GM12878 (cell line): ENCODE results near the gene TGM5.

Source experiments
- BRCA1 ChIP-seq: IDR thresholded peaks from 2 replicates; pipeline ENCODE4 v1.6.1; 2011; ENCODE audit warnings: low read depth, low read length, improper control_type of control experiment
- EZH2 ChIP-seq: IDR thresholded peaks from 2 replicates; pipeline ENCODE4 v1.6.1; 2012; ENCODE audit warnings: low read depth, mild to moderate bottlenecking, control low read depth, inconsistent platforms, low read length, borderline replicate concordance; ENCODE audit not compliant: control insufficient read depth
- HDGF ChIP-seq: fragments of 450-650 bp; IDR thresholded peaks from 2 replicates; pipeline ENCODE4 v1.6.1; 2016; ENCODE audit warnings: antibody characterized with exemption
- MTA3 ChIP-seq: IDR thresholded peaks from 2 replicates; pipeline ENCODE4 v1.6.1; 2012; ENCODE audit warnings: low read length, inconsistent platforms, borderline replicate concordance
- RCOR1 ChIP-seq: conservative IDR thresholded peaks from 2 replicates; pipeline ENCODE4 v1.6.1; 2012; ENCODE audit warnings: low read depth, low read length, improper control_type of control experiment
- SRF ChIP-seq, 2 experiments: IDR thresholded peaks; 2 replicates each; pipeline ENCODE4 v1.6.1; 2011; ENCODE audit warnings: low read depth in 2 of 2, low read length in 2 of 2, mild to moderate bottlenecking in 1 of 2, moderate library complexity in 1 of 2
- ZNF207 ChIP-seq: fragments of 450-650 bp; IDR thresholded peaks from 2 replicates; pipeline ENCODE4 v1.6.1; 2014; ENCODE audit warnings: antibody characterized with exemption, mild to moderate bottlenecking, borderline replicate concordance
- TF ChIP-seq, protein P1 (sequence below): fragments of 150-350 bp; IDR thresholded peaks from 2 replicates; pipeline ENCODE4 v1.6.1; 2016; ENCODE audit warnings: low read depth, low read length
- TF ChIP-seq, protein P2 (sequence below): IDR thresholded peaks from 2 replicates; pipeline ENCODE4 v1.6.1; 2012; ENCODE audit warnings: low read depth, low read length, improper control_type of control experiment

DNA sequence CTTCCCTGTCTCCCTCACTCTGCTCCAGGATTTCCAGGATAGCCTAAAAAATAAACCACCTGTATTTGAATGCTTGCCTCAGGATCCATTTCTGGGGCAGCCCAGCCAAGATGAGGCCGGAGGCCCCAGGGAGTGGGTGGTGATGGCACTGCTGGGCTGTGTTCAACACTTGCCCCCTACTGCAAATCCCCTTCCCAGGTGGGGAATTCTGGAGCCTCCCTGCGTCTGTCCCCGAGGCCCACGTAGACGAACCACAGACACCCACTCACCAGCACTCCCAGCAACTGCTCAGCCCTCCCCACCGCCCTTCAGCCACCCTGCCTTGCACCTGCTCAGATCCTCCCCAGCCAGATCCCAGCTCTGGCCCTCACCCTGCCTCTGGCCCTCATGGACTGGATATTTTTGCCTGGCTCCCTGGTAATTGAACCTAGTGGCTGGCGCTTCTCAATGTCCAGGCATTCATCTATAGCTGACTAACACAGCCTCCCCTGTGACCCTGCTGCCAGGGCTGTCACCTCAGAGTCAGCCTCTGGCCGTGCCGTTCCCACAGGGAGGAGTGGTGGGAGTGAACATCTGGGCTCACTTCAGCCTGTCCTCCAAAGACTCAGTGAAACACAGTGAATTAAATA, 28.8 kb downstream of the TGM5 start:
- TF ChIP-seq ZNF207 (no peak), MTA3 (no peak), HDGF (peak; percentile 54; the same call in 1 of the 2 replicates), SRF (IDR thresholded peaks at IDR 0.05; ENCODE audit: low read depth in 2 of 2, low read length in 2 of 2) (no peak), RCOR1 (no peak), EZH2 (no peak), BRCA1 (no peak)
- TF ChIP-seq, protein P1, sequence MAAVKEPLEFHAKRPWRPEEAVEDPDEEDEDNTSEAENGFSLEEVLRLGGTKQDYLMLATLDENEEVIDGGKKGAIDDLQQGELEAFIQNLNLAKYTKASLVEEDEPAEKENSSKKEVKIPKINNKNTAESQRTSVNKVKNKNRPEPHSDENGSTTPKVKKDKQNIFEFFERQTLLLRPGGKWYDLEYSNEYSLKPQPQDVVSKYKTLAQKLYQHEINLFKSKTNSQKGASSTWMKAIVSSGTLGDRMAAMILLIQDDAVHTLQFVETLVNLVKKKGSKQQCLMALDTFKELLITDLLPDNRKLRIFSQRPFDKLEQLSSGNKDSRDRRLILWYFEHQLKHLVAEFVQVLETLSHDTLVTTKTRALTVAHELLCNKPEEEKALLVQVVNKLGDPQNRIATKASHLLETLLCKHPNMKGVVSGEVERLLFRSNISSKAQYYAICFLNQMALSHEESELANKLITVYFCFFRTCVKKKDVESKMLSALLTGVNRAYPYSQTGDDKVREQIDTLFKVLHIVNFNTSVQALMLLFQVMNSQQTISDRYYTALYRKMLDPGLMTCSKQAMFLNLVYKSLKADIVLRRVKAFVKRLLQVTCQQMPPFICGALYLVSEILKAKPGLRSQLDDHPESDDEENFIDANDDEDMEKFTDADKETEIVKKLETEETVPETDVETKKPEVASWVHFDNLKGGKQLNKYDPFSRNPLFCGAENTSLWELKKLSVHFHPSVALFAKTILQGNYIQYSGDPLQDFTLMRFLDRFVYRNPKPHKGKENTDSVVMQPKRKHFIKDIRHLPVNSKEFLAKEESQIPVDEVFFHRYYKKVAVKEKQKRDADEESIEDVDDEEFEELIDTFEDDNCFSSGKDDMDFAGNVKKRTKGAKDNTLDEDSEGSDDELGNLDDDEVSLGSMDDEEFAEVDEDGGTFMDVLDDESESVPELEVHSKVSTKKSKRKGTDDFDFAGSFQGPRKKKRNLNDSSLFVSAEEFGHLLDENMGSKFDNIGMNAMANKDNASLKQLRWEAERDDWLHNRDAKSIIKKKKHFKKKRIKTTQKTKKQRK = no peak
- TF ChIP-seq, protein P2, sequence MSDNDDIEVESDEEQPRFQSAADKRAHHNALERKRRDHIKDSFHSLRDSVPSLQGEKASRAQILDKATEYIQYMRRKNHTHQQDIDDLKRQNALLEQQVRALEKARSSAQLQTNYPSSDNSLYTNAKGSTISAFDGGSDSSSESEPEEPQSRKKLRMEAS = no peak
